ENCODE measurements around the gene KIF5B. TPM values are rescaled to one million over a fixed set of nuclear protein-coding genes. Genes with fewer than 3 reads are reported as not detected.
A peak's percentile ranks its signal among the peaks of the same experiment; 100 is the strongest.

The KIF5B gene
- total RNA-seq, 4 donors from 2014 or later, result 118 to 162 (median 144) TPM

- H3K4me1 ChIP-seq, result peaks cover 0 to 16% (median 2%) of the 10 kb centered on the region in 4 donors
- H3K27ac ChIP-seq, result peak overlapping the region in 1 of 4 donors; percentile 71
- no peak for TF ChIP-seq EP300 (IDR thresholded peaks at IDR 0.05)
- TF ChIP-seq, protein P1, sequence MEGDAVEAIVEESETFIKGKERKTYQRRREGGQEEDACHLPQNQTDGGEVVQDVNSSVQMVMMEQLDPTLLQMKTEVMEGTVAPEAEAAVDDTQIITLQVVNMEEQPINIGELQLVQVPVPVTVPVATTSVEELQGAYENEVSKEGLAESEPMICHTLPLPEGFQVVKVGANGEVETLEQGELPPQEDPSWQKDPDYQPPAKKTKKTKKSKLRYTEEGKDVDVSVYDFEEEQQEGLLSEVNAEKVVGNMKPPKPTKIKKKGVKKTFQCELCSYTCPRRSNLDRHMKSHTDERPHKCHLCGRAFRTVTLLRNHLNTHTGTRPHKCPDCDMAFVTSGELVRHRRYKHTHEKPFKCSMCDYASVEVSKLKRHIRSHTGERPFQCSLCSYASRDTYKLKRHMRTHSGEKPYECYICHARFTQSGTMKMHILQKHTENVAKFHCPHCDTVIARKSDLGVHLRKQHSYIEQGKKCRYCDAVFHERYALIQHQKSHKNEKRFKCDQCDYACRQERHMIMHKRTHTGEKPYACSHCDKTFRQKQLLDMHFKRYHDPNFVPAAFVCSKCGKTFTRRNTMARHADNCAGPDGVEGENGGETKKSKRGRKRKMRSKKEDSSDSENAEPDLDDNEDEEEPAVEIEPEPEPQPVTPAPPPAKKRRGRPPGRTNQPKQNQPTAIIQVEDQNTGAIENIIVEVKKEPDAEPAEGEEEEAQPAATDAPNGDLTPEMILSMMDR (IDR thresholded peaks at IDR 0.05), result no peak
- no peak for TF ChIP-seq POLR2A (IDR thresholded peaks at IDR 0.05)
- DNase-seq (ENCODE audit: low spot score in 2 of 2), result no peak
- no peaks in the 10 kb centered on the region for H3K27me3 ChIP-seq
- H3K9me3 ChIP-seq, result no peaks in the 10 kb centered on the region
- WGBS, 2 donors, result 46 to 72% methylated on average over 2 of the region's 2 CpGs
- H3K36me3 ChIP-seq, result no peaks in the 10 kb centered on the region
- no peak overlapping the region for H3K4me3 ChIP-seq
These were observed 78.1 kb downstream of the KIF5B start for GRCh38 chr10:31978156-31978483.

- WGBS, 2 donors, result 41 to 44% methylated on average over 5 of the region's 5 CpGs
- DNase-seq (ENCODE audit: low spot score in 2 of 2), result no peak
These were observed 78.6 kb downstream of the KIF5B start for GRCh38 chr10:31977440-31978155.

DNA sequence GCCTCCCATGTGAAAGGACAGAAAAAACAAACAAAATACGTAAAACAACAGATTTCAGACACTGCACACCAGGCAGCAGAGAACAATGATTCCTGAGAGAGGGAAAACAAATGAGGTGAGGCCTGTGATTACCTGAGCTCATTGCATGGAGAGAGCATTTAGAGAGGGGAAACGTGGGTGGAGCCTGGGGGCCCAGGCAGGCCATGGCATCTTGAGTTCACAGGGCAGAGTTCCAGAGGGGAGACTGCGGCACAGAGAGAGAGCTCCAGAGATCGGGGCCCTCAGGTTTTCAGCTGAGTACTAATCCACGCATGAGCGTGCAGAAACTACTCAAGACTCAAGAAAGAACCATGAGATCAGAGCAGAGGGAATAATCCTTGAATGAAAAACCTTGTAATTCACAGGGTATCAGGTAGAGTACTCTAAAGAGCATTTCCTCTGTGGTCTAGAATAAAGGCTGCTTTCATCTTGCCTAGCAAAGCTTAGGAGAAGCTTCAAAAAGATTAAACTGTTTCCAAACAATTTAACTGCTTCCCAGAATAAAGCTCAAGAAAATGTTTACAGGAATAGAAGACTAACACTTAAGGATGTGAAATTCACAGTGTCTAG, 81.0 kb downstream of the KIF5B start:
- 86 to 87% methylated on average over 6 of the region's 6 CpGs for WGBS, 2 donors
- Histone ChIP-seq H3K4me3 (no peak overlapping the region), H3K36me3 (no peaks in the 10 kb centered on the region), H3K27ac (no peak overlapping the region), H3K27me3 (no peaks in the 10 kb centered on the region), H3K4me1 (peaks cover 0 to 16% (median 2%) of the 10 kb centered on the region in 4 donors), H3K9me3 (no peaks in the 10 kb centered on the region)
- DNase-seq (ENCODE audit: low spot score in 2 of 2), result no peak
- no peak for TF ChIP-seq POLR2A (IDR thresholded peaks at IDR 0.05)
- no peak for TF ChIP-seq EP300 (IDR thresholded peaks at IDR 0.05)
- TF ChIP-seq, protein P1 (IDR thresholded peaks at IDR 0.05), result no peak

More at GRCh38 chr10:31977440-31978155, 78.6 kb downstream of the KIF5B start:
- H3K27me3 ChIP-seq, result no peaks in the 10 kb centered on the region
- H3K27ac ChIP-seq, result peak overlapping the region in 2 of 4 donors; percentile 15 to 71
- no peaks in the 10 kb centered on the region for H3K9me3 ChIP-seq
- H3K36me3 ChIP-seq, result no peaks in the 10 kb centered on the region
- H3K4me1 ChIP-seq, result peaks cover 0 to 16% (median 2%) of the 10 kb centered on the region in 4 donors
- no peak overlapping the region for H3K4me3 ChIP-seq
- TF ChIP-seq, protein P1 (IDR thresholded peaks at IDR 0.05), result no peak
- TF ChIP-seq POLR2A (IDR thresholded peaks at IDR 0.05) (no peak), EP300 (IDR thresholded peaks at IDR 0.05) (no peak)

GRCh38 chr10:31974434-31975124, 81.6 kb downstream of the KIF5B start:
- DNase-seq (ENCODE audit: low spot score in 2 of 2), result no peak
- Histone ChIP-seq H3K4me3 (no peak overlapping the region), H3K36me3 (no peaks in the 10 kb centered on the region), H3K4me1 (peaks cover 0 to 16% (median 2%) of the 10 kb centered on the region in 4 donors), H3K27me3 (no peaks in the 10 kb centered on the region), H3K9me3 (no peaks in the 10 kb centered on the region), H3K27ac (no peak overlapping the region)
- 70 to 78% methylated on average over 4 of the region's 4 CpGs for WGBS, 2 donors
- TF ChIP-seq POLR2A (IDR thresholded peaks at IDR 0.05) (no peak), EP300 (IDR thresholded peaks at IDR 0.05) (no peak)
- TF ChIP-seq, protein P1 (IDR thresholded peaks at IDR 0.05), result no peak
